Urinary bladder (tissue), 4 donors: ENCODE measurements around the gene TOGARAM2. TPM values are rescaled to one million over a fixed set of nuclear protein-coding genes. Genes with fewer than 3 reads are reported as not detected.

Experiments used
- DNase-seq: peaks from one replicate; pipeline ENCODE4 v3.0.0-alpha.2; 2015; ENCODE audit errors: extremely low spot score
- H3K27ac ChIP-seq: one replicate; pipeline ENCODE4 v1.5.1; 2013; ENCODE audit warnings: low read depth, mild to moderate bottlenecking, moderate library complexity
- H3K36me3 ChIP-seq: one replicate; pipeline ENCODE4 v1.6.1; 2013; ENCODE audit warnings: mild to moderate bottlenecking, moderate library complexity; ENCODE audit not compliant: insufficient read depth
- H3K4me1 ChIP-seq: one replicate; pipeline ENCODE4 v1.6.1; 2013; ENCODE audit warnings: mild to moderate bottlenecking, moderate library complexity; ENCODE audit not compliant: insufficient read depth
- H3K4me3 ChIP-seq: one replicate; pipeline ENCODE4 v1.5.1; 2013; ENCODE audit warnings: low read depth, low read length
- WGBS: extraction: QIAGEN DNeasy Blood & Tissue Kit; methylation state at CpG from one replicate; pipeline ENCODE4 v1.1.7; 2013; 5-methylcytosine and 5-hydroxymethylcytosine counted together
- polyA plus RNA-seq: library from polyadenylated mRNA; stranded (reverse); fragments of 200-250 nt; gene quantifications from one replicate; pipeline ENCODE4 v1.2.3, GENCODE V29; 2013
- total RNA-seq: library from RNA; depleted of rRNA; stranded (reverse); fragments of >200 nt; gene quantifications from one replicate; pipeline ENCODE4 v1.2.3, GENCODE V29; 2014
- donor health status: healthy with polysubstance abuse.
- donor health status: healthy.

The TOGARAM2 gene
- total and polyA plus RNA-seq, 2 donors: 0.48 to 1.6 TPM

GRCh38 chr2:28980368-28981015 lies 606 bp upstream of the TOGARAM2 start:
- no peak for DNase-seq
- Histone ChIP-seq H3K4me3 (no peak overlapping the region), H3K4me1 (no peaks in the 10 kb centered on the region), H3K27ac (no peak overlapping the region), H3K36me3 (no peaks in the 10 kb centered on the region)
- 54% methylated on average over 3 of the region's 3 CpGs for WGBS

GRCh38 chr2:28981620-28982376 lies 700 bp downstream of the TOGARAM2 start:
- WGBS: 74% methylated on average over 11 of the region's 11 CpGs
- DNase-seq: no peak
- H3K27ac ChIP-seq: no peak overlapping the region

DNA sequence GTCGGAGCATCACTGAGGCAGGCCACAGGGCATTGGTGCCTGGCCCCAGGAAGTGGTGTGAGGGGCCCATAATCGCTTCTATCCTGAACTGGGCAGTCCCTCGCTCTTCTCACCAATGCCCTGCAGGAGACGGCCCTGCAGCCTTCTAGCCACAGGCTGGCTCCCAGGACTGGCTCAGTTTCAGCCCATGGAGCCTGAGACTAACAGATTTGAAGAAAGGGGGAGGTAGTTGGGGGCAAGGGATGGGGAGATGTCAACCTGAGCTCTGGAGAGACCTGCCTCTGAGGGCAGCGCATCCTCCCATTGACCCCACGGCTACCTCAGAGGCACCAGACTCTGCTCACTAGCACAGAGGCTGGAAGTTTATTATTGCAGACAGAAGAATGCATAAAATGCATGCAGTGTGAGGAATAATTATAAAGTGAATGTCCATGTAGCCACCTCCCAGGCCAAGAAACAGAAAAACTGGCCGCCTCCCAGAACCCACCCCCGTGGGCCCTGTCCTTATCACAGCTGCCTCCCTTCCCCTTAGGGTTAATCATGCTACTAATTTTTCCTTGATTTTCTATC lies 1.4 kb downstream of the TOGARAM2 start:
- 74% methylated on average over 8 of the region's 8 CpGs for WGBS
- DNase-seq: no peak
- no peaks in the 10 kb centered on the region for H3K4me1 ChIP-seq
- no peak overlapping the region for H3K27ac ChIP-seq
- H3K4me3 ChIP-seq: no peak overlapping the region
- H3K36me3 ChIP-seq: no peaks in the 10 kb centered on the region

More at GRCh38 chr2:28981620-28982376, 700 bp downstream of the TOGARAM2 start:
- no peak overlapping the region for H3K4me3 ChIP-seq
- no peaks in the 10 kb centered on the region for H3K4me1 ChIP-seq
- H3K36me3 ChIP-seq: no peaks in the 10 kb centered on the region

- no peak overlapping the region for H3K27ac ChIP-seq
- DNase-seq: no peak
- no peaks in the 10 kb centered on the region for H3K36me3 ChIP-seq
- H3K4me3 ChIP-seq: no peak overlapping the region
- WGBS: 45% methylated on average over 4 of the region's 4 CpGs
- H3K4me1 ChIP-seq: no peaks in the 10 kb centered on the region
Observed at GRCh38 chr2:28986429-28986828, 5.3 kb downstream of the TOGARAM2 start.

DNA sequence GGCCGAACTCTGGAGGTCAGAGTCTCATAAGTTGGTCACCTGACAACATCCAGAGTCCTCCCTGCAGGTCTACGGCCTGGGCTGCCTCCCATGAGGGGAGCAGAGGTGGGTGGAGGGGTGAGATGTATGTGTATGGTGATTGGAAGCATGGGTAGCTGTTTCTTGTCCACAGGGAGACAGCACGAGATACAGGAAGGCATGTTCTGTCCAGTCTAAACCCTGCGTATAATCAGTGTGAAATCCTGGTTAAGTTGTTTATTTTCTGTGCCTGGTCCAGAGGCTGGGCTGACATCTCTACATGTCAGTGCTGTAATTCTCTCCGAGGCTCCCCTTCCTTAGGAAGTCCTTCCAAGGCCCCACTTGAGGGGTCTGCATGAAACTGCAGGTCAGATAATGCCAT lies 8.9 kb downstream of the TOGARAM2 start:
- DNase-seq: no peak
- Histone ChIP-seq H3K36me3 (no peaks in the 10 kb centered on the region), H3K4me1 (no peaks in the 10 kb centered on the region), H3K27ac (no peak overlapping the region), H3K4me3 (no peak overlapping the region)
- WGBS: 55% methylated on average over 5 of the region's 5 CpGs

- no peak overlapping the region for H3K27ac ChIP-seq
- H3K36me3 ChIP-seq: no peaks in the 10 kb centered on the region
- no peak for DNase-seq
- WGBS: 72% methylated on average over 16 of the region's 16 CpGs
- no peaks in the 10 kb centered on the region for H3K4me1 ChIP-seq
- no peak overlapping the region for H3K4me3 ChIP-seq
Observed at GRCh38 chr2:28990445-28990844, 9.3 kb downstream of the TOGARAM2 start.

- Histone ChIP-seq H3K27ac (no peak overlapping the region), H3K36me3 (no peaks in the 10 kb centered on the region), H3K4me1 (no peaks in the 10 kb centered on the region), H3K4me3 (no peak overlapping the region)
- no peak for DNase-seq
- WGBS: 26% methylated on average over 4 of the region's 4 CpGs
Observed at GRCh38 chr2:28991021-28991420, 9.9 kb downstream of the TOGARAM2 start.

GRCh38 chr2:28991460-28991859 lies 10.4 kb downstream of the TOGARAM2 start:
- no peak overlapping the region for H3K4me3 ChIP-seq
- DNase-seq: no peak
- WGBS: 46% methylated on average over 9 of the region's 9 CpGs
- no peak overlapping the region for H3K27ac ChIP-seq
- no peaks in the 10 kb centered on the region for H3K36me3 ChIP-seq
- no peaks in the 10 kb centered on the region for H3K4me1 ChIP-seq

DNA sequence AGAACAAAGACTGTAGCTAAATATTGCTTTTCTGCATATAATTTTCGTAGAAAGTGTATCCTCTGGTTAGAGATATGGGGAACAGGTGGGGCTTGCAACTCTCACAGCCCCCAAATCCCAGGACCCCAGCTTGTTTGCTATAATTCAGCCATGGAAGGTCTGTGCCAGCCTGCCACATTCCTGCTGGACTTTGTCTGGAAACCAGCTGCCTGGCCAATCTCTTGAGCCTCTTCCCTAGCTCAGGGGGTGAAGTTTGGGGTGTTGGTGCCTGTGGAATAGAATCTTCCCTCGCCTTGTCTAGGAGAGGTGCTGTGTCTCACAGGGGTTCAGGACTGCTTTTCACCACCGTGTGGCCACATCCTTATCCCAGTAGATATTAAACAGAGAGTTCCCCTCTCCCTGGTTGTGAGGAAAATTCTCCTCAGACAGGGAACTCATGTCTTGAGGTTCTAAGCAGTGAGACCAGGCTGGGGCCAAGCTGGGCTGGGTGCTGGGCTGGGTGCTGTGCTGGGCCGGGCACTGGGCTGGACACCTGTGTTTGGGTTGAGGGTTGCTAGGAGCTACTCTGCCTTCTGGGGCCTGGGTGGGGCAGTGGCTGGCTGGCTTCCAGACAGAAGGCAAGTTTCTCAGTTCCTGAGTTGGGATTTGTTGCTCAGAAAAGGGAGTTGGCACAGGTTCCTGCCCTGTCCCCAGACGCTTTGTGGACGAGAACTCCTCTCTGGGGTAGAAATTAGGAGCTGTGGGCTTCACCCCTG lies 12.3 kb downstream of the TOGARAM2 start:
- Histone ChIP-seq H3K27ac (no peak overlapping the region), H3K36me3 (no peaks in the 10 kb centered on the region), H3K4me1 (no peaks in the 10 kb centered on the region), H3K4me3 (no peak overlapping the region)
- WGBS: 69% methylated on average over 6 of the region's 6 CpGs
- DNase-seq: no peak

- H3K4me3 ChIP-seq: no peak overlapping the region
- no peak overlapping the region for H3K27ac ChIP-seq
- 95% methylated on average over 10 of the region's 10 CpGs for WGBS
- H3K36me3 ChIP-seq: no peaks in the 10 kb centered on the region
- H3K4me1 ChIP-seq: no peaks in the 10 kb centered on the region
- no peak for DNase-seq
Observed at GRCh38 chr2:28994074-28994473, 13.0 kb downstream of the TOGARAM2 start.

- Histone ChIP-seq H3K27ac (no peak overlapping the region), H3K4me1 (no peaks in the 10 kb centered on the region), H3K36me3 (no peaks in the 10 kb centered on the region), H3K4me3 (no peak overlapping the region)
- no peak for DNase-seq
- whole genome bisulfite sequencing: 79% methylated on average over 7 of the region's 7 CpGs
Observed at GRCh38 chr2:28994679-28995078, 13.6 kb downstream of the TOGARAM2 start.

DNA sequence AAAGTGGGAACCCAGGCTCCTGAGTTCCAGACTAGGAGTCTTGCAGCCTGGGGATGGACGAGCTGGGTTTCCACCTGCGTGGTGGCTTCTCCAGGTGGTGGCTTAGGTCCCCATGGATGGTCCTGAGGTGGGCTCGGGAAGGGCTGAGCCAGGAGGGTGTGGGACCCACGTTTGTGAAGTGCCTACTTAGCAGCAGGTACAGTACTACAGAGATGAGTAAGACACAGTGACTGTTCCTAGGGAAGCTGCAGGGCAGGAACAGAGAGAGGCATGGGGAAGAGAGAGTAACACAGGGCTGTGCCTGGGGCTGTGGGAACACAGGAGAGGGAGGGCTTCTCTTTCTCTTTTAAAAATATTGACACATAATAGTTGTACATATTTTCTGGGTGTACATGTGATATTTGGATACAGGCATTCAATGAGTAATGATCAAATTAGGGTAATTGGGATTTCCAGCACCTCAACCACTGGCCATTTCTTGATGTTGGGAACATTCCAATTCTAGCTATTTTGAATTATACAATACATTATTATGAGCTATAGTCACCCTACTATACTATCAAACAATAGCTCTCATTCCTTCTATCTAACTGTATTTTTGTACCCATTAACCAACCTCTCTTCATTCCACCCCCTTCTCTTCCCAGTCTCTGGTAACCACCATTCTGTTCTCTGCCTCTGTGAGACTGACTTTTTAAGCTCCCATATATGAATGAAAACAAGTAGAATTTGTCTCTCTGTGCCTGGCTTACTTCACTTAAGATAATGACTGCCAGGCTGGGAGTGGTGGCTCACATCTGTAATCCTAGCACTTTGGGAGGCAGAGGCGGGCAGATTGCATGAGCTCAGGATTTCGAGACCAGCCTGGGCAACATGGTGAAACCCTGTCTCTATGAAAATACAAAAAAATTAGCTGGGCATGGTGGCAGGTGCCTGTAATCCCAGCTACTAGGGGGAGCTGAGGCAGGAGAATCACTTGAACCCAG lies 15.0 kb downstream of the TOGARAM2 start:
- Histone ChIP-seq H3K4me3 (no peak overlapping the region), H3K4me1 (no peaks in the 10 kb centered on the region), H3K27ac (no peak overlapping the region), H3K36me3 (no peaks in the 10 kb centered on the region)
- WGBS: 73% methylated on average over 6 of the region's 6 CpGs
- no peak for DNase-seq
